GM21529 (cell line): ENCODE results near the gene VASN.
A peak's percentile ranks its signal among the peaks of the same experiment; 100 is the strongest.

Experiments used
- ATAC-seq: cut with Tn5 transposase; IDR thresholded peaks from one replicate; pipeline ENCODE4 v1.9.1; 2021; ENCODE audit not compliant: unreplicated experiment

Gene VASN

DNA sequence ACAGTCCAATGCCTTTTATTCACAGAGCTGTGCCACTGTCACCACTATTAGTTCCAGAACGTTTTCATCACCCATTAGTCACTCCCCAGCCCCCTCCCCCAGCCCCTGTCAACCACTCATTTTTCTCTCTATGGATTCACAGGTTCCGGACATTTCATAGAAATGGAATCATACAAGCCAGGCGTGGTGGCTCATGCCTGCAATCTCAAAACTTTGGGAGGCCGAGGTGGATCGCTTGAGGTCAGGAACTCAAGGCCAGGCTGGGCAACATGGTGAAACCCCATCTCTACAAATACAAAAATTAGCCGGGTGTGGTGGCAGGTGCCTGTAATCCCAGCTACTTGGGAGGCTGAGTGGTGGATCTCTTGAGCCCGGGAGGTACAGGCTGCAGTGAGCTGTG lies 19.8 kb upstream of the VASN start:
- no peak for ATAC-seq

DNA sequence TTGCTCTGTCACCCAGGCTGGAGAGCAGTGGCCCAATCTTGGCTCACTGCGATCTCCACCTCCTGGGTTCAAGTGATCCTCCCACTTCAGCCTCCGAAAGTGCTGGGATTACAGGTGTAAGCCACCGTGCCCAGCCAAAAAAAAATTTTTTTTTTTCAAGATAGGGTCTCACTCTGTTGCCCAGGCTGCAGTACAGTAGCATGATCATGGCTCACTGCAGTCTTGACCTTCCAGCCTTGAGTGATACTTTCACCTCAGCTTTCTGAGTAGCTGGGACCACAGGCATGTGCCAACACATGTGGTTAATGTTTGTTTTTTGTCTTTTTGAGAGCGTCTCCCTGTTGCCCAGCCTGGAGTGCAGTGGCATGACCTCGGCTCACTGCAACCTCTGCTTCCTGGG lies 18.8 kb upstream of the VASN start:
- no peak for ATAC-seq

DNA sequence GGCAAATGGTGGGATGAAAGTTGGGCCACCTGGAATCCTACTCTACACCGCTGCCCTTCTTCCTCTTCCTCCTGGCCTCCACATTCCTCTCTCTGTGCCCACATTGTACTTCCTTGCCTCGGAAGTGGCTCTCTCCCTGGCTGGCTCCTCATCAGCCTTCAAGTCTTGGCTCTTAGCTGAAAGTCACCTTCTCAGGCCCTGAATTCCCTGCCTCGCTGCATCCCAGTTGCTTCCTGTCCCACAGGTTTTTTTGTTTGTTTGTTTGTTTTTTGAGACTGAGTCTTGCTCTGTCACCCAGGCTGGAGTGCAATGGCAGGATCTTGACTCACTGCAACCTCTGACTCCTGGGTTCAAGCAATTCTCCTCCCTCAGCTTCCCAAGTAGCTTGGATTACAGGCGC lies 18.0 kb upstream of the VASN start:
- no peak for ATAC-seq

DNA sequence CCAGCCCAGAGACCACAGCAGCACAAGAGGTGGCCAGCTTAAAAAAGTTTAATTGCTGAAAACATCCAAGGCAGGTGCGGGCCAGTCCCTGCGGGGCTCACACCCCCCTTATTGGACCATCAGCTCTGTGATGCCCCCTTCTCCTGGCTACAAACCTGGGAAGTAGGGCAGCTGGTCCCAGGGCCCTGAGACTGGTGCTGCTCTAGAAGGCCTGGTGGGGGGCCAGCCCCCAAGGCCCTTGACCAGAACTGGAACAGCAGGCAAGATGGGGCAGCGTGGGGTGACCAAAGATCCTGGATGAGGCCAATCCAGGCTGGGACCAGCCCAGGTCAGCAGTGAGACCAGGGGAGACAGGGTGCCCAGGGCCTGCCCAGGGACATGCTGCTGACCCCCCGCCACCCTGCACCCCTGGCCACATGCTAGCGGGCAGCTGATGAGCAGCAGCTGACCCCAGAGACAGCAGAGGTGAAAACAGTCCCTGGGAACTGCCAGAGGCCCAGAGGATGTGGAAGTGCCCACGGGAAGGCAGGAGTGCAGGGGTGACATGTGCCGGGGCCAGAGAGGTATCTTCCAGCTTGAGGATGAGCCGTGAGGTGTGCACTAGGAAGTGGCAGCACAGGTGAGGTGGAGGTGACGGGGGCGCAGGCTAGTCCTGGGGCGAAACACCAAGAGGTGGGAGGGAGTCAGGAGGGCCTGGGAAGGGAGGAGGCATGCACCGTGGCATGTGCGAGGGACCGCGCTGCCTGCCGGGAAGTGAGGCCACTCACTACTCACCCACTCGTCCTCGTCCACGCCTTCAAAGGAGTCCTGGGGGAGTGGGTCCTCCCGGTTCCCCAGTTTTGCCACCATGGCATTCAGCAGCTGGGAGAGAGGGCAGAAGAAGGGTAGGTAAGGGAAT lies 16.9 kb upstream of the VASN start:
- no peak for ATAC-seq

DNA sequence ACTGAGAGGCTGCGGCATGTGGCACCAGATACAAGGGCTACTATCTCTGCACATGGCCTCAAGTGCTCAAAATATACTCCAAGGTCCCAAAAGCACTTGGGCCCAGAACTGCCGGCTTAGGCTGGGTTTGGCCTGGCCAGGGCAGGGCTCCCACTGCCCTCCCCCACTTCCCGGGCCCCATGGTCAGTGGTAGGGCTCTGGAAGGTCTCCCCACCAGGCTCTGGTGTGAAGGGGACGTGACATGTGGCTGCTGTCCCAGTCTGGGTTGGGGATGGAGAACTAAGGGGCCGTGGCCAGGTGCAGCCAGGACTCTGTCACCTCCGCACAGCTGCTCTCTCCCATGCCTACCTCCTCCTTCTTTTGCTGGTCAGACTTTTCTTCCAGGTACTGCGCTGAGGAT lies 14.8 kb upstream of the VASN start:
- no peak for ATAC-seq

DNA sequence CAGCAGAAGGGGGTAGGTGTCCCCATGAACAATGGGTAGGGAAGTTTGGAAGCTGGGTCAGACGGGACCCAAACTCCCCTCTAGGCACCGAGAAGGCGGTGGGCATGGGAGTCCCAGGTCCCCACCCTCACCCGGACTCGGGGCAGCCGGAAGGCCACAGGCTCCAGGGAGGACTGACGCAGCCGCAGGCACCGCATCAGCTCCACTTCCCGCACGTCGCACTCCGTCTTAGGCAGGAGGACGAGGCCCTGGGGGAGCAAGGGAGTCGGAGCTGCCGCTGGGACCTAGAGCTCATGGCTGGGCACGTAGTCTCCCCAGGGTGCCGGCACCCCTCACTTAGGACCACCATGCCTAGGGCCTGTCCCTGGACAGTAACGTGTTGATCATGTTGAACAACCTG lies 13.4 kb upstream of the VASN start:
- ATAC-seq, result no peak

DNA sequence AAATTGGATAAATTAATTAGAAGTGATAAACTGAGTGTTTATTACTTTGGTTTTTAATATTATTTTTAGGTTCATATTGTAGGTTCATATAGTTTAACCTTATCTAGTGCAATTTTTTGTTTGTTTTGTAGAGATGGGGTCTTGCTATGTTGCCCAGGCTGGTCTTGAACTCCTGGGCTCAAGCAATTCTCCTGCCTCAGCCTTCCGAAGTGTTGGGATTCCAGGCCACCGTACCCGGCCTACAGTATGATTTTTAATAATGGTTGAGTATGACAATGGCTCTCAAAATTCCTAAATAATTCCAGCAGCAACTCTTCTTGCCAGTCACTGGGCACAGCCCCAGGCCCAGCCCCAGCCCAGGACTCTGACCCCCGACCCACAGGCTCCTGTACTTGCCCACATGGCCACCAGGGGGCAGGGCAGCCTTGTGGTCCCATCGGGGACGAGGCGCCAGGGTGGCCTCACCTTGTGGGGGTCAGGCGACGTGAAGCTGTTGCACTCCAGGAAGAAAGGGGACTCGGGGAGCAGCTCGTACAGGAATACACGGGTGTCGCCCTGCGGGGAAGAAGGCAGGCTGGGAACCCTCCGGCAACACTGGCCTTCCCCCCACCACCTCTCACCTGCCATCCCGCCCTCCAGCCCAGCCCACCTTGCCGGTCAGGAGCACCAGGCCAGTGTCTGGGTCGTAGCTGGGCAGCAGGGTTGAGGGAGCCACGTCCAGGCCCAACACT lies 12.7 kb upstream of the VASN start:
- ATAC-seq, result no peak

DNA sequence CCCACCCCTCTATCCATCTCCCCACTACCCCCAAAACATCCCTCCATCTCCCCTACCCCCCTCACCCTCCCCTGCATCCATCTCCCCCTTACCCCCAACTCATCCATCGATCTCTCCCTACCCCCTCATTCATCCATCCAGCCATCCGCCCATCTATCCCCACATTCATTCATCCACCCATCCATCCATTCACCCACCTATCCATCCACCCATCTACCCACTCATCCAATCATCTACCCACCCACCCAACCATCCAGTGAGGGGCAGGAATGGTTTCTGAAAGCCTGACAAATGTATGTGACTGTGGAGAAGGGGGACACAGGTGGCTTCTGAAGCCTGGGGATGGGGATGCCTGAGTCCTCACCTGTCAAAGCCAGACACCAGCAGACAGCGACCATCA lies 11.7 kb upstream of the VASN start:
- ATAC-seq, result no peak

DNA sequence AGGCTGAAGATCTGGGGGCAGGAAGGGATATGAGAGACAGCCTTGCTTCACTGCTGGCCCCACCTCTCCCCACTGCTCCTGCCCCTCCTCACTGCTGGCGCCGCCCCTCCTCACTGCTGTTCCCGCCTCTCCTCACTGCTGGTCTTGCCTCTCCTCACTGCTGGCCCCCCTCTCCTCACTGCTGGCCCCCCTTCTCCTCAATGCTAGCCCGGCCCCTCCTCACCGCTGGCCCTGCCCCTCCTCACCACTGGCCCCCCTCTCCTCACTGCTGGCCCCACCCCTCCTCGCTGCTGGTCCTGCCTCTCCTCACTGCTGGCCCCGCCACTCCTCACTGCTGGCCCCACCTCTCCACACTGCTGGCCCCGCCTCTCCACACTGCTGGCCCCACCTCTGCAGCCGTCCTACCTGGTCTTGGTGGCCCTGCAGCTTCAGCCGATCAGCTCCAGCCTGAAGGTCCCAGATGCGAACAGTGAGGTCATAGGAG lies 11.1 kb upstream of the VASN start:
- no peak for ATAC-seq

DNA sequence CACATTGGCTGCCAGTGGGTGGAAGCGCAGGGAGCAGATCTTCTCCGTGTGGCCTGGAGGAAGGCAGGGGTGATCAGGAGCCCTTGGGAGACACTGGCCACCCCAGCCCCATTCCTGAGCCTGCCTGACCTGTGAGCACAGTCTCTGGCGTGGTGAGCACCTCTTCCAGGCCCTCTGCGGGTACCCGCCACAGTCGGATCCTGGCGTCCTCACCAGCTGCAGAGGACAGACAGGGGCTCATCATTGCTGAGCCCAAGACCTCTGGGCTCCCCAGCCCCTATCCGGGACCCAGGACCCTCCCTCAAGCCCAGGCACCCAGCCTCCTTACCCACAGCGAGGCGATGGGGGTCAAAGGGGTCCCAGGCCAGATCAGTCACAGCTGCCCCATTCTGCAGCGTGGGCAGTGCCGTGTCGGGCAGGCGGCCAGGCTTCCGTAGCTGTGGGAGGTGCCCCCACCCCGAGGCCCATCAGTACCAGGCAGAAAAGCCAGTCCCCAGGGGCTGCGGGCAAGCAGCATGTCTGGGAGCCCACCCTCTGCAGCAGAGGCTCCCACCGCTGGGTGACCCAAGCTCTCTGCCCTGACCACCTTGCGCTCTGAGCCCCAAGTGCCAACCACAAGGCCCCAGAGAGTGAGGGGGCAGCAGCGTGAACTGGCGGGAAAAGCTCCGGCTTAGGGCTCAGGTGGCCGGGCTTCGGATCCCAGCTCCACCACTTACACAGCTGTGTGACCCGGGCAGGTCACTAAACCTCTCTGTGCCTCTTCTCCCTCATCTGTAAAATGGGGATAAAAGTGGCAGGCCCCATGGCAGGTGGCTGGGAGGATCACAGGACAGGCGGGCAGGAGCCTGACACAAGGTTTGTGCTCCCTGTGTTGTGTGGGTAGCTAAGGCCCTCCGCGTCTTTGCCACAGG lies 10.4 kb upstream of the VASN start:
- no peak for ATAC-seq

DNA sequence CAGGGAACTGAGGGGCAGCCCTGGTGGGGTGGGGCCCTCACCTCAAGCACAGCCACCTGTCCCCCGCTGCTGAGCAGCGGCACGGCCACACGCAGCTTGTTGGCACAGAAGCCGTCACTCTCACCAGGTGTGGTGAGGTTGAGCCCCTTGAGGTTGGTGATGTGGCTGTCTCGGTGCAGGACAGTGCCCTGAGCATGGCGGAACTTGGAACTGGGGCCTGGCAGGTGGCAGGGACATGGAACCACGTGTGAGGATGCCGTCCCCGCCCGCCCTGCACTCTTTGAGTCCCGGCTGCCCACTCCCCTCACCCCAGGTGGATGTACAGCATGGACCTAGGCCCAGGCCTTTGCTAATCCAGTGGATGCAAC lies 9.7 kb upstream of the VASN start:
- ATAC-seq, result no peak

DNA sequence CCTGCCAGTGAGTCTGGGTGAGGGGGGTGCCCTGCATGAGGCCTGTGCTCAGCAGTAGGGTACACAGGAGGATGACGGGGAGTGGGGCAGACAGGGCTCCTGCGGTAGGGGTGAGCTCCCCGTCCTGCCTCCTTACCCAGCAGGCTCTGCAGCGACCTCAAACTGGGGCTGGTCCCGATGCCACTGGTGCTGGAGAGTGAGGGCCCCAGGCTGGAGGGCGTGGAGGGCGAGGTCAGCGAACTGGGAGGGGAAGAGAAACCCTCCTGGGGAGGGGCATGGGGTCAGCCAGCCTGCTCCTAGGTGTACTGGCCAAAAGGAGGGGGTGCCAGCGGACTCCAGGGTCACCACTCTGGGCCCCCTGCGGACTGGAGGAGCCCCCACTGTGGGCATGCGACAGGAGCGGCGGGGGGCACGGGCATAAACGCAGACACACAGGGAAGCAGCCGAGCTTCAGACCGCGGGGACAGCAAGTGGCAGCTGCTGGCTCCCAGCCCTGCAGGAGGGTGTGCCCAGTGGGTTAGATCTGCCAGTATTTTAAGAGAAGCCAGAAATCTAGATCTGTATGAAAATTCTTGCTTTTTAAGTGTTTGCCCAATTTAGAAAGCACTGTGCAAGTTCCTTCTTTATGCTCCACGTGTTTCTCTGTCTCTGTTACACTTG lies 9.0 kb upstream of the VASN start:
- no peak for ATAC-seq

DNA sequence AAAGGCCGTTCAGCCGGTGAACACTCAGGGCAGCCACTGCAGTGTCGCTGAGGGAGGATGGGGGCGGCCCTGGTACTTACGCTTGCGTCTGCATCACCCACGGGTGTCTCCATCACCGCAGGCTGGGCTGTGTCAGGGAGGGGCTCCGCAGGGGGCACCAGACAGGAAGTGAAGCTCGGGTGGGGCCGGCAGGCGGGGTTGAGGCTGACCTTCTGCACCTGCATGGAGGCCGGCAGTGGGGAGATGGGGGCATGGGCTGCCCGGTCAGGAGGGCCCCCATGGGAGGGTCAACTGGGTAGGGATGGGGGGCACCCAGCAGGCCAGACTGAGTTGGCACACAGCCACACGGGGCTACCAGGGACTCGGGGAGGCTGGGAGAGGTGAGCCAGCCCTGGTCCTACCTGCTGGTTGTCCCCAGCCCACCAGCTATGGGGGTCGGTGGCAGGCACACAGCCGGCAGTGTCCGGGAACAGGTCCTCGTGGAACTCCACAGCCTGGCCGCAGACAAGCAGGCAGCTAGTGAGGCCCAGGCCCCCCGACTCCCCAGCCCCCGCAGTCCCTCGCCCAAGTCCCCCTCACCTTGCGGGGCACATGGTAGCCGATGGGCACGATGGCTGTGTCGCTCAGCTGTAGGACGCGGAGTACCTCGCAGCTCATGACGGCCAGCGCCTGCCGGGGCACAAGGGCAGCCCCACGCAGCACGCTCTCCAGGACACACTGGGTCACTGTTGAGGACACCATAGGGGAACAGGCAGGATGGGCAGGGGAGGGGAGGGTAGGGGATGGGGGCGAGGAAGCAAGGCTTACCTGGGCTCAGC lies 7.2 kb upstream of the VASN start:
- ATAC-seq, result no peak

DNA sequence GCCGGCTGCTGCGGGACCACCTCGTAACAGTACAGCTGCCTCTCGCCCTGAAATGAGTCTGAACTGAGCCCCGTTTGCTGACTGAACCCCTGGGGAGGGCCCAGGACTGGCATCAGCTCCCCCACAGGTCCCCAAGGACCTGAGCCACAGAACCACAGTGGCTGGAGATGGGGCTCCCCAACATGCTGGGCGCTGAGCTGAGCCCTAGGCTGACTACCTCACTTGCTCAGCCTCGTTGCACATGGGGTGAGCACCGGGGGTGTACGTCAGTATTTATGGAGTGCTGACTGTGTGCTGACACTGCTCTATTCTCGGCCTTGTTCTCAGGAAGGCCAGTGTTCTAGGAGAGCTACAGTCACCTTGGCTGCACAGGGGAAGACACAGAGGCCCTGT lies 6.6 kb upstream of the VASN start:
- peak; percentile 73 for ATAC-seq

DNA sequence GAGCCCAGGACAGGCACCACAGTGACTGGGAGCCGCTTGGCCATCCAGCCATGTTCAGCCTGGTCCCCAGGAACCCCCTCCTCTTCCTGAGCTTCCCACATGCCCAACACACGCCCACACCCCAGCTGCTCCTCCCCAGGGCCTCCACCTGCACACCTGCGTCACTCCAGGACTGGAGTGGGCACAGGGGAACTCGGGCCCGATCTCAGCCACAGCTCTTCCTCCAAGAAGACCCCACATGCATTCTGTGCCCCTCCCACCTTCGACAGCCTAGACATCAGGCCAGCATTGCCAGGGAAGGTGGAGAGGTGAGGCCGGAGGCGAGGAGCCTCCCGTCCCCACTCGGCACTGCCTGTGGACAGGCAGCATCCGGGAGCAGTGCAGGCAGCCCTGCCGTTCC lies 6.0 kb upstream of the VASN start:
- ATAC-seq, result no peak

DNA sequence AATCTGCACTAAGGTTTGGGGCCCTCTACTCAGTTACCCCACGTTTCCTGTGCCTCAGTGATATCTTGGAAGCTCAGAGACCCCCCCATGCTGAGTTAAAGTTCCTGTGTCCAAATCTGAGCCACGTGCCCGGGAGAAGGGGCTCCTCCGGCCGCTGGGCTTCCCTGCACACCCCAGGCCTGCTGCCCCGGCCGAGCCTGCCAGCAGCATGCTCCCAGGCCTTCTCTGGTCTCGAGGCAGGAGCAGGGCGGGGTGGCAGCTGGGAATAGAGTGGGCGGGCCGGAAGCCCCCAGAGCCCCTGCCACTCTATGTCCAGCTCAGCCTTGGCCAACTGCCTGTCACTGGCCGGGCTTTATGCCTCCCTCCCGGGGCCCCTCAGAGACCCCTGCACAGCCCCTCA lies 5.6 kb upstream of the VASN start:
- no peak for ATAC-seq

DNA sequence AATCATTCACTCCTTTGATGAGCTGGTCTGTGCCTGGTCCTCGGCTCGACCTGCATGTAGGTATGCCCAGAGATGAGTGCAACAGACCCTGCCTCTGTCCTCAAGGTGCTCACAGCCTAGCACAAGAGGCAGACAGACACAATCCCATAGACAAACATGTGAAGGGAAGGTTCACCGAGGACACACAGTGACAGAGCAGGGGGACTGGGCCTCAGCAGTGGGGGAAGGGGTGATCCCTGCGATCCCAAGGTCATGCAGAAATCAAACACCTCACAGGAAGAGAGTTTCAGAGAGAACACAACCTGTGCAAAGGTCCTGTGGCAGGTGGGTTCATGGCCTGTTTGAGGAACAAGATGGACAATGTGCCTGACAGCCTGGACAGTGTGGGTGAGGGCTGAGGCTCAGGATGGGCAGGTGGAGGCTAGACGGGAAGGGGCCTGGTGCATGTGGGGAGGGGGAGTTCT lies 4.2 kb upstream of the VASN start:
- no peak for ATAC-seq

DNA sequence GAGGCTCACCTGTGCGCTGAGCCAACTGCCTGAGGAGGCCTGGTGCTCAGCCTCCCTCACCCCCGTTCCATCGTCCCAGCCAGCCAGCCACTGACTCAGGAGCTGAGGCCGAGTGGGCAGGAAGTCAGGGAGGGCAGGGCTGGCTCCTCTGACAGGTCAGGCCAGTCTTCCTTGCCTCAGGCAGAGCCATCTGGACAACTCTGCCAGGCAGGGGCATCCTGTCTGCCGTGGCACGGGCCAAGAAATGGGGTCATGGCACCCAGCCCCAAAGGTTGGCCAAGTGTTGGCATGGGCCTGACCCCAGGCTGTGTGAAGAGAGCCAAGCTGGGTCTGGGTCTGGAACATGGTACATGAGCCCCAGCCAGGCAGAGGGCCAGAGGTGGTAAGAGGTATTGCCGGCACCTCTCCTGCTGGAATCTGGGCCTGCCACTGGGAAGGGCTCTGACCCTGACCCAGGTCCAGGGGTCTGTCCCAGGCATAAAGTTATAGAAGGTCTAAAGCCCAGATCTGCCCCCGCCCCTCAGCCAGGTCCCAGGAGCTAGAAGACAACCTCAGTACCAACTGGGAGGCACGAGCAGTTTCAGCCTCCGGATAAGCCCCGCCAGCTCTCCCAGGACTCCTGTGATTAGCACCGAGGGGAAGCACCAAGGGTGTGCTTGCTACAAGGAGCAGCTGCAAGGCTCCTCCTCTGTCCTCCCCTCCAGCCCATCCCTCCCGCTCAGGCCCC lies 2.5 kb upstream of the VASN start:
- ATAC-seq, result no peak

DNA sequence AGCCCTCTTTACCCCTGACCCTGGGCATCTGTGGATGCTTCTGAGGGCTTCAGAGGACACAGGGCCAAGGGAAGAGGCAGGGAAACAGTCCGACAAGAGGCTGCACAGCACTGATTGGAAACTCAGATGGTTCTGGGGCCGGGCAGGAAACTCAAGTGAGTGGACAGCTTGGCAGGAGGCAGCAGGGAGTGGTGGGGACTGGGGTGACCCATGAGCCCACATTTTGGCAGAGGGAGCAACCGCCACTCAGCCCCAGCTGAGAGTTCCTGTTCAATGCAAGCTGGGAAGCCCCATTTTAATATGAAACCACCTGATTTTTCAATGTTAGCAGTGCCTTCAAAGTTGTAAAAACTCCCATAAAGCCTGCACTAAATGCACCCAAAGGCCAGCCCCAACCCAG lies 1.5 kb upstream of the VASN start:
- no peak for ATAC-seq
